Measurements from ENCODE around the gene COPZ1. TPM values are rescaled to one million over a fixed set of nuclear protein-coding genes. Genes with fewer than 3 reads are reported as not detected.

COPZ1 gene
- total RNA-seq, 1 donor: 139 TPM

DNA sequence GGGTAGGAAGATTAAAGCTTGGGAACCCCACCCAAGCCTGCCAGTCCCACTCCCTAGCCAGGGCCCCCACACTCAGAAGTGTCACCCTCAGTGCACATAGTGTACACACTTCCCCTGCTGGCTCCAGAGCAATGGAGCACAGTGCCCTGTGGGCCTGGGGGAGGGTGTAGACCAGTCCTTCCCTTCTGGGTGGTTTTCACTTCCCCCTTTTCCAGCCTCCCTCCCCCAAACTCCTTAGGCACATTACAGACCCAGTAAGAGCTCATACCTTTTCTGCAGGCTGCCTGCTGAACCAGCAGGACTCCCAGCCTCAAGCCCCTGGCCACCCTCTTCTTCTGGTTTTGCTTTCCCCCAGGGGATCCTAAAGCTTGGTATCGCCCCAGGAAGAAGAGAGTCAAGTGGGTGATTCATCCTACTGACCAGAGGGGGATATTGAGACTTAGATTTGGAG, 59.7 kb downstream of the COPZ1 start, which contains the start of gene ZNF385A:
Gene ZNF385A (minus strand): TSS at position 143 of the 451 bp plus-strand sequence. CDS start 219 bp downstream, outside the sequence.
- DNase-seq (ENCODE audit: low read depth): no peak
- TF ChIP-seq, protein P1, sequence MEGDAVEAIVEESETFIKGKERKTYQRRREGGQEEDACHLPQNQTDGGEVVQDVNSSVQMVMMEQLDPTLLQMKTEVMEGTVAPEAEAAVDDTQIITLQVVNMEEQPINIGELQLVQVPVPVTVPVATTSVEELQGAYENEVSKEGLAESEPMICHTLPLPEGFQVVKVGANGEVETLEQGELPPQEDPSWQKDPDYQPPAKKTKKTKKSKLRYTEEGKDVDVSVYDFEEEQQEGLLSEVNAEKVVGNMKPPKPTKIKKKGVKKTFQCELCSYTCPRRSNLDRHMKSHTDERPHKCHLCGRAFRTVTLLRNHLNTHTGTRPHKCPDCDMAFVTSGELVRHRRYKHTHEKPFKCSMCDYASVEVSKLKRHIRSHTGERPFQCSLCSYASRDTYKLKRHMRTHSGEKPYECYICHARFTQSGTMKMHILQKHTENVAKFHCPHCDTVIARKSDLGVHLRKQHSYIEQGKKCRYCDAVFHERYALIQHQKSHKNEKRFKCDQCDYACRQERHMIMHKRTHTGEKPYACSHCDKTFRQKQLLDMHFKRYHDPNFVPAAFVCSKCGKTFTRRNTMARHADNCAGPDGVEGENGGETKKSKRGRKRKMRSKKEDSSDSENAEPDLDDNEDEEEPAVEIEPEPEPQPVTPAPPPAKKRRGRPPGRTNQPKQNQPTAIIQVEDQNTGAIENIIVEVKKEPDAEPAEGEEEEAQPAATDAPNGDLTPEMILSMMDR (IDR thresholded peaks at IDR 0.05; ENCODE audit: insufficient read depth, low read length): no peak
- H3K4me3 ChIP-seq (ENCODE audit: low read depth, low read length): no peak within 1 kb of the TSS

GRCh38 chr12:54385251-54385914, 60.5 kb downstream of the COPZ1 start:
- H3K4me3 ChIP-seq (ENCODE audit: low read depth, low read length): no peak overlapping the region
- DNase-seq (ENCODE audit: low read depth): no peak
- TF ChIP-seq, protein P1 (IDR thresholded peaks at IDR 0.05; ENCODE audit: insufficient read depth, low read length): no peak

- TF ChIP-seq, protein P1 (IDR thresholded peaks at IDR 0.05; ENCODE audit: insufficient read depth, low read length): no peak
- no peak overlapping the region for H3K4me3 ChIP-seq (ENCODE audit: low read depth, low read length)
- no peak for DNase-seq (ENCODE audit: low read depth)
Observed at GRCh38 chr12:54386403-54387113, 61.6 kb downstream of the COPZ1 start.

DNA sequence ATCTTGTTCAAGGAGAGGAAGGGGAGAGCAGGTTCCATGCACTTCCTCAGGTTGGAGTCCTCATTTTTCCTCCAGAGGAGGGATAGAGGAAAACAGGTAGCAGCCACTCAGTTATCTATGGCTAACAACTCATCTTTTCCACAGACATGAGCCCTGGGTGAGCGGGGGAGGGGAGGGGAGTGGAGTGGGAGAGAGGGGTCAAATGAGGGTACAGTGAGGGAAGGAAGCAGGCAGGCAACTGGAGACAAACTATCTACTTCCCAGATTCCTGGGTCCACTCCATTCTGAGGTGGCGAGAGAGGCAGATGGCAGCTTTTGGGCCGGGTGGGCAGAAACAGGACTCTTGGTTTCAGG, 62.2 kb downstream of the COPZ1 start:
- TF ChIP-seq, protein P1 (IDR thresholded peaks at IDR 0.05; ENCODE audit: insufficient read depth, low read length): no peak

DNA sequence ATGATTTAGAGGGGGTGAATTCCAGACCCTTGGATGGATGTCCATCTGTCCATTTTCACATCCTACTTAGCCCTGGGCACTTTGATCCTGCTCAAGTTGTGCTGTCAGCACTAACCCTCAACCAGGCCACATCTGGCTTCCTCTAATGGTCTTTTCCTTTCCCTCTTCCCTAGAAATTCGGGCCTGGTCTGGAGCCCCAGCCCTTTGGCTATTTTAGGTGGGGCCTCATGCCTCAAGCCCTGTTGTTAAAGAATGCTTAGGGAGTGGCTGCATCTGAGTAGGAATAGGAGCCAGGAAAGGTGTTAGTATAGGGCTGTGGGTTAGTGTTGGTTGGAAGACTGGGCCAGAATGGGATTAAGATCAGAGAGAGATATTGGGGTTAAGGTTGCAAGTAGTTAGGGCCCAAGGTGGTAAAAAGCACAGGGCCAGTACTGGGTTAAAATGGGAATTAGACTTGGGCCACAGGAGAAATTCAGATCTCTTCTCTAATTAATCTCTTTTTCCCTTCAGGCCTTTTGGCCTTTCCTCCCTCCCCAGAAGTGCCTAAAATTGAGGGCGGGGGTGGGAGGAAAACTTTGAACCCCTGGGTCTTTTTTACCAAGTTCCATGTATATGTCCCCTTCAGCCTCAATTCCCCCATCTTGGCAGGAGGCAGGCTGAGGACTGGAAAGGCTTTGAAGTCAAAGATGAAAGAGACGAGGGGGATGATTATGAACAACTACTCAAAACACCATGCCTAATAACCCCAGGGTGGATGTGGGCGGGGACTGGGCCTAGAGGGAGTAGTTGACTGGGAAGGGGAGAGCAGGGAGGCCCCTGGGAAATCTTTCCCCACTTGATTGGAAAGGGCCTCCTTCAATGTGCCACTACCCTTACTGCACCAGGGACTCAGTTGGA, 63.6 kb downstream of the COPZ1 start:
- DNase-seq (ENCODE audit: low read depth): no peak
- no peak overlapping the region for H3K4me3 ChIP-seq (ENCODE audit: low read depth, low read length)
- TF ChIP-seq, protein P1 (IDR thresholded peaks at IDR 0.05; ENCODE audit: insufficient read depth, low read length): no peak

More for the DNA sequence above, 62.2 kb downstream of the COPZ1 start:
- DNase-seq (ENCODE audit: low read depth): no peak
- H3K4me3 ChIP-seq (ENCODE audit: low read depth, low read length): no peak overlapping the region

- no peak for DNase-seq (ENCODE audit: low read depth)
- TF ChIP-seq, protein P1 (IDR thresholded peaks at IDR 0.05; ENCODE audit: insufficient read depth, low read length): no peak
- no peak overlapping the region for H3K4me3 ChIP-seq (ENCODE audit: low read depth, low read length)
Observed at GRCh38 chr12:54389134-54389508, 64.2 kb downstream of the COPZ1 start.

Measured in fibroblast of the aortic adventitia (primary cell).